Activated naive CD4-positive, alpha-beta T cell (primary cell): ENCODE results near the gene CSPG4.
"Not testable (repeated sequence)": the region's sequence is repeated elsewhere in the genome, so short reads cannot be mapped to it uniquely, and the experiment has no call there.

Source experiments
- DNase-seq, 4 experiments: peaks; one replicate each; lab custom pipeline; 2025; lab: John Stamatoyannopoulos, UW

Gene CSPG4, protein sequence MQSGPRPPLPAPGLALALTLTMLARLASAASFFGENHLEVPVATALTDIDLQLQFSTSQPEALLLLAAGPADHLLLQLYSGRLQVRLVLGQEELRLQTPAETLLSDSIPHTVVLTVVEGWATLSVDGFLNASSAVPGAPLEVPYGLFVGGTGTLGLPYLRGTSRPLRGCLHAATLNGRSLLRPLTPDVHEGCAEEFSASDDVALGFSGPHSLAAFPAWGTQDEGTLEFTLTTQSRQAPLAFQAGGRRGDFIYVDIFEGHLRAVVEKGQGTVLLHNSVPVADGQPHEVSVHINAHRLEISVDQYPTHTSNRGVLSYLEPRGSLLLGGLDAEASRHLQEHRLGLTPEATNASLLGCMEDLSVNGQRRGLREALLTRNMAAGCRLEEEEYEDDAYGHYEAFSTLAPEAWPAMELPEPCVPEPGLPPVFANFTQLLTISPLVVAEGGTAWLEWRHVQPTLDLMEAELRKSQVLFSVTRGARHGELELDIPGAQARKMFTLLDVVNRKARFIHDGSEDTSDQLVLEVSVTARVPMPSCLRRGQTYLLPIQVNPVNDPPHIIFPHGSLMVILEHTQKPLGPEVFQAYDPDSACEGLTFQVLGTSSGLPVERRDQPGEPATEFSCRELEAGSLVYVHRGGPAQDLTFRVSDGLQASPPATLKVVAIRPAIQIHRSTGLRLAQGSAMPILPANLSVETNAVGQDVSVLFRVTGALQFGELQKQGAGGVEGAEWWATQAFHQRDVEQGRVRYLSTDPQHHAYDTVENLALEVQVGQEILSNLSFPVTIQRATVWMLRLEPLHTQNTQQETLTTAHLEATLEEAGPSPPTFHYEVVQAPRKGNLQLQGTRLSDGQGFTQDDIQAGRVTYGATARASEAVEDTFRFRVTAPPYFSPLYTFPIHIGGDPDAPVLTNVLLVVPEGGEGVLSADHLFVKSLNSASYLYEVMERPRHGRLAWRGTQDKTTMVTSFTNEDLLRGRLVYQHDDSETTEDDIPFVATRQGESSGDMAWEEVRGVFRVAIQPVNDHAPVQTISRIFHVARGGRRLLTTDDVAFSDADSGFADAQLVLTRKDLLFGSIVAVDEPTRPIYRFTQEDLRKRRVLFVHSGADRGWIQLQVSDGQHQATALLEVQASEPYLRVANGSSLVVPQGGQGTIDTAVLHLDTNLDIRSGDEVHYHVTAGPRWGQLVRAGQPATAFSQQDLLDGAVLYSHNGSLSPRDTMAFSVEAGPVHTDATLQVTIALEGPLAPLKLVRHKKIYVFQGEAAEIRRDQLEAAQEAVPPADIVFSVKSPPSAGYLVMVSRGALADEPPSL (N-terminal part only)

DNA sequence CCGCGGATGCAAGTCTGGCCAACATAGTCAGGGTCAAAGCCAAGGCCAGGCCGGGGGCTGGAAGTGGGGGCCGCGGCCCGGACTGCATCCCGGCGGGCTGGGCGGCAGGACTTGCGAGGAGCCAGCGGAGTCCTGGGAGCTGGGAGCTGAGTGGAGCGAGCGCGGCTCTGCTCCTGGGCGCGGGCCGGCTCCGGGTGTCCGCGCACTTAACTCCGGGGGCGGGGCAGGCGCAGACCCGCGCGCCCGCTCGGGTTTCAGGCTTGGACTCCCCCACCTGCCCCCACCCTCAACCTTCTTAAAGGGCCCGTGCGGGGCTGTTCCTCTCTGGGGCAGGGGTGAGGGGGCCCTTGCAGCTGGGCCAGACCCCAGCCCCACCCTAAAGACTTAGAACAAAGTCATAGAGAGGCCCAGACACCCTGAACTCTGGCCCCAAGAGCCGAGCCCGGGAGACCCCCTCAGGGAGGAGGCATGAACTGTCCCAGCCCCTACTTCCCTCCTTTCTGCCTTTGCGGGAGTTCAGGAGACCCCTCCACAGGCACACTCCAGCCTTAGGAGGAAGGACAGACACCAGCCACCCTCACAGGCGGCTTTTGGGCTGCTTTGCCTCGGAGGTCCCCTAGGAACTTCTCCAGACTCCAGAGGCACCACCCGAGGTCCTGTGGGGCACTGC is at the start of gene CSPG4:
TSS of gene CSPG4 (minus strand) at position 181 of the 670 bp plus-strand sequence. CDS start at position 88, 93 bp downstream.
- DNase-seq: no peak

DNA sequence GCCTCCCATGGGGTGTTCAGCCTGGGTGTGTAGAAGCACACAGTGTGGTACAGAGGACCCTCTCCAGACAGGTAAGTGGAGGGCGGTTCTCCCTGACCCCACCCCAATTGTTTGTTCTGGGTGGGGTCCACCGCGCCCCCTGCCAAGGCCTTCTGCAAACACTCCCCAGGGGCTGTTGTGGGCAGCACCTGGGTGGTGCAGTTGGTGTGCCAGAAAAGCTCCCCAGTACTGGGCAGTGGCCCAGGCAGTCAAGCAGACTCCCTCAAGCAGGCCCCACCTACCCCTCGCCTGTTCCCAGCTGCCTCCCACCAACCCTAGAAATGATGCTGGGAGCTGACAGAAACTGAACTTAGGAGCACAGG is 49.7 kb upstream of the CSPG4 start:
- DNase-seq: not testable (repeated sequence)

DNA sequence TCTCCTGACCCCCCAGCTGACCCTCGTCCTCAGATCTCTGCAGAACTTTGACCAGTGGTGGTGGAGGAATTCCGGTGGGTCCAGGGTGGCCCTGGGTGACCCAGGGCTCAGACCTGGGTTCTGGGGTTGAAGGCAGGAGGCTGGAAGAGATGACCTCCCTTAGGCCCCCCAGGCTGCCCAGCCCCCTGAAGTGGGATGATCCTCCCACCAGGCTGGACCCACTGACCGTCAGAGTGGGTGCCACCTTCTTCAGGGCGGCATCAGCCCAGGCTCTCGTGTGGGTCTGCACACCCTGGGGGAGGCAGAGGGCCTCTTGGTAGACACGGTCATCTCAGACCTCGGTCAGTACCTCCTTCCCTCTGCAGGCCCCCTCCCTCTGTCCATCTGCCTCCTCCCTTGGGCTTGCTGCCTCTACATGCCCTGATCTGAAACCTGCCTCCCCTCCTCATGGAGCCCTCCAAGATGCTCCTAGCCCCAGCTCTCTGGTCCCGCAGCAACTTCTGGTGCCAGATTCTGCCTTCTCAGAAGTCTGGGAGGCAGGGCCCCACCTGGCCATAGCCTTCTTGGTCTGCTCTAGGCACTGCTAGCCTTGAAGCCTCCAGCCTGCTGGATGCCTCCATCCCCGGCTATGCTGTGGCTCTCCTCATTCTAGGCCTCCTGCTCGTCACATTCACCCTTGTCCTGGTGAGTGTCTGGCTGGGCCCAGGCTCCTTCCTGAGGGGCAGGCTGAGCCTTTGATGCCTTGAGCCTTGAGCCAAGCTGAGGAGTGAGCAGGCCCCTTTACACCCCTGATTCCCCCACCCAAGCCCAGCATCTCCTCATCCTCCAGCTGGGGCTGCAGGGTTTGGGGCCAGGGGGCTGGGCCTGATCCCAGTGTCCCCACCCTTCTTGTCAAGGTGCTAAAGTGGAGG is 49.1 kb upstream of the CSPG4 start:
- no peak for DNase-seq

DNA sequence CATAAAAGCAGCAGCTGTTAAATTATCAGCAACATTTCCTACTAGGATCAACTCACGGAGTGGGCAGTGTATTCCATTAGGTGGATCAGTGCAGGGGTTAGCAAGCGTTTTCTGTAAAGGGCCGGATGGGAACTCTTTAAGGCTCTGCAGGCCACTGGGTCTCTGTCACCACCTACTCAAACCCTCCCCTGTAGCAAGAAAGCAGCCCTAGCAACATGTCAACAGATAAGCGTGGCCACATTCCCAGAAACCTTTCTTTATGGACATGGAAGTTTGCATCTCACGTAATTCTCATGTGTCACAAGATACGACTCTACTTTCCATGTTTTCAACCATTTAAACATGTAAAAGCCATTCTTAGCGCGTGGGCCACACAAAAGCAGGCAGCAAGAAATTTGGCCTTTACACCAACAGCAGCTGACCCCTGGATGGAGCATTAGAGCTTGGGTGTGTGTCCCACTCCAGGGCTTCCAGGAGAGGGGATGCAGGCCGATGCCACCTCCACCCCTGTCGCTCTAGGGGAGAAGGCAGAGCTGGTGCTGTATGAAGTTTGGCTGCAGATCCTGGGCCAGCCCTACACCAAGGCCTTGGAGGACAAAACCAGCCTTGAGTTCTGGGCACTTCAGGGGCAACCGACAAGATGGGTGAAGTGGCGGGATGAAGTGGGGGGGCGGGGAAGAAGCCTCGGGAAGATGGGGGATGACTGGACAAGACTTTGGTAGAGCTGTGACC is 48.2 kb upstream of the CSPG4 start:
- DNase-seq: no peak

DNA sequence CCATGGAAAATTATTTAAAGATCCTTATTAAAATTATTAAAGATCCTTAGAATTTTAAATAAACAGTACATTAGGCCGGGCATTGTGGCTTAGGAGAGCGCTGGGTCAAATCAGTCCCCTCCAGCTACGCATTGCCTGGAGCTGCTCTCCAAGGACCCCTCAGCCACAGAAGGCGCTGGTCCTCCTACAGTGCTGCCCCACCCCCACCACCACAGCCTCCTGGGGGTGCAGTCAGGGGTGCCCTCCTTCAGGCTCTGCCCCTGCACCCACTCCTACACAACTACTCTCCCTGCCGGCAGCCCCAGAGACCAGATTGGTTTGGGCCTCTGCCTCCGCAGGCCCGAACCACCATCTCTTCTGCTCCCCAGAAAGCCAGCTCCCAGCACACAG is 47.5 kb upstream of the CSPG4 start:
- not testable (repeated sequence) for DNase-seq

DNA sequence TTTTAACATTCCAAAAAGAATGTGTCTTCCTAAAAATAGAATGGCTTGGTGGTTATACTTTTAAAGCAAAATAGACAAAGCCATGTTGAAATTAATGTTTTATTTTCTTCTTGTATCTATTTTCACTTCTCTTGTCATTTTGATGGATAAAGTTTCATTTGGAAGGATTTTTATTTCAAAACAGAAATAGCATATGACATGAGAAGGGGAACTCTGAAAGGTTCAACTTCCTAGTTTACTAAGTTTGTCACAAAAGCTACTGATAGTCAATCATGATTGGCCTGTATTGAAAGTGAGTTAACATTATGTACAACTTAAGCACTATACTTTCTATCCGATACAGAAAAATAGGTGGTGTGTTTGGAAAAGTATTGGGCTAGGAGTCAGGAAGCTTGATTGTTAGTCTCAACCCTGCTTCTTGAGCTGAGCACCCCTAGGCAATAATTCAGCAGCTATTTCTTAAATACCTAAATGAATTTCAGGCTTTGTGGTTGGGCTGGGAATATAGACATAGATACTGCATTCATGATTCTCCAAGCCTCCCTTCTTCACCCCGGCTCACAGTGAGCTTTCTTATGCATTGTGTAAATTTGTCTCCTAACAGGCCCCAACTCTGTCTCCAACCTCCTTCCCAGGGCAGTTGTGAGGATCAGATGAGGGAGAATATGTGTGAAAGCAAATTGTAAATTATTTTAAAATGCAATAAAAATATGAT is 46.9 kb upstream of the CSPG4 start:
- no peak for DNase-seq

DNA sequence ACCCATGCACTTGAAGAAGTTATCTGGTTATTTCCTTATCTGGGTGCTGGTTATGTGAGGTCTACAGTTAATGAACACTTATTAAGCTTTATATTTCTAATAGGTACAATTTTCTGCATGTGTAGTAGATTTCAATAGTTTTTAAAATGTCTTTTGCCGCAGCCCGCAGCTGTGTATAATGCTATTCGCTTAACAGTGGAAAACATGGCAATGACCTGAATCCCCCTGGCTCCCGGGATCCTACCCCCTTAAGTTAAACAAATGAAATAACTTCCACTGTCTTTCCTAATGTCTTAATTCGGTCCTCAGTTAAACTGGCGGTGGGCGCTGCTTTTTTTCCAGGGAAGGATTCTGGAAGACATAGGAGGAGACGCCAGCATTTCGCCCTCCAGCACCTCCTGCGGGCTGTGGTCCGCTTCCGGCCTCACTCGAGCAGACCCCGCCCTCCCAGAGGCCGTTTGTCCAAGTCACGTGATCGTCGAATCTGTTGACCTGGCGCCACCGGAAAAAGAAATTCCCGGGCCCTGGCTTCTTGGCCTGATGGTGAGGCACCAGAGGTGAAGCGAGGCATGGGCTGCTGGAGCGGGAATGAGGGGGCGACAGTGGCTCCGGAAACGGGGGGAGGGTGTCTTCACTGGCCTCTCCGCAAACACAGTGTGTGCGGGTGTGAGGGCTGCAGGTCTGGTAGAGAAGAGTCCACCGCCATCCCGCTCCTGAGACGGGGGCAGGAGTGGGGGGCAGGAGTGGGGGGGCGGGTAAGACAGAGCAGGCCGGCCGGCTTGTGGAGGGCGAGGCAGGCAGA is 45.6 kb upstream of the CSPG4 start:
- peak; percentile 9 to 24 (median 12) for DNase-seq

DNA sequence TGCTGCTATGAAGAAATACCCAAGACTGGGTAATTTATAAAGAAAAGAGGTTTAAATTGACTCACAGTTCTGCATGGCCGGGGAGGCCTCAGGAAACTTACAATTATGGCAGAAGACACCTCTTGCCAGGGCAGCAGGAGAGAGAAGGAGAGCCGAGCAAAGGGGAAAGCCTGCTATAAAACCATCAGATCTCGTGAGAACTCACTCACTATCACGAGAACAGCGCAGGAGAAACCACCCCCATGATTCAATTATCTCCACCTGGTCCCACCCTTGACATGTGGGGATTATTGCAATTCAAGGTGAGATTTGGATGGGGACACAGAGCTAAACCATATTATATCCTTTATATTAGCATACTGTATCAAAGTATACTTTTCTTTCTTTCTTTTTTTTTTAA is 42.2 kb upstream of the CSPG4 start:
- not testable (repeated sequence) for DNase-seq

DNA sequence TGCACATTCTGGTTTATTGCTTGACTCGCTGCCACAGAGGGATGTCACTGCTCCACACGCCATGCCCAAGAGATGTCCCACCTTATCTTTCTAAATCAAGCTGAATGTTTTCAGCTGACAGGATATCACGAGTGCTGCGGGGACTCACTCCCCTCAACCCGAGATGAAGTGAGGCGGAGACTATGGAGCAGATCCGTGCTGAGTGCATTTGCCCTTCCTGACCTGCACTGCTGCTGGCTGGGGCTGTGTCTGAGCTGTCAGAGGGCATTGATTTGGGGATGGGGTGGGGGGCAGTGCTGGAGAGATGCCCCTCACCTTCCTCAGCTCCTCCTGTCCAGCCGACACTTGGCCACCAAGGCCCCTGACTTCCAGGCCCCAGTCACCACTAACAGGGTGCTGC is 40.5 kb upstream of the CSPG4 start:
- DNase-seq: no peak

DNA sequence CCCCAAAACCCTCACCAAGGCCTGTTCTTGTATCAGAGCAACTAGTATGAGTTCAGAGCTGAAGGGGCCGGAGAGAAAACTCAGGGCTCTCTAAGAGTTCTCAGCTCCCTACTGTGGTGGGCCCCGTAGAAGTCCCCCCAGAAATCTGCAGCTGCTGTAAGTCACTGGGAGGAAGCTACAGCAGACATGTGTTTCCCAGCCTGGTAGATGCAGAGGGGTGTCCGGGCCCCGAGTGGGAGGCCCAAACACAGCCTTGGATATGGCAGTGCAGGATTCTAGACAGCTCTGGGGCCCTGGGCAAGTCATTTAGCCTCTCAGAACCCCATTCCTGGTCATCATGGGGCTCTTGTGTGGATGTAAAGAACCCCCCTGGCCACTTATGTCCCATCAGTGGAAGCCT is 39.2 kb upstream of the CSPG4 start:
- no peak for DNase-seq

DNA sequence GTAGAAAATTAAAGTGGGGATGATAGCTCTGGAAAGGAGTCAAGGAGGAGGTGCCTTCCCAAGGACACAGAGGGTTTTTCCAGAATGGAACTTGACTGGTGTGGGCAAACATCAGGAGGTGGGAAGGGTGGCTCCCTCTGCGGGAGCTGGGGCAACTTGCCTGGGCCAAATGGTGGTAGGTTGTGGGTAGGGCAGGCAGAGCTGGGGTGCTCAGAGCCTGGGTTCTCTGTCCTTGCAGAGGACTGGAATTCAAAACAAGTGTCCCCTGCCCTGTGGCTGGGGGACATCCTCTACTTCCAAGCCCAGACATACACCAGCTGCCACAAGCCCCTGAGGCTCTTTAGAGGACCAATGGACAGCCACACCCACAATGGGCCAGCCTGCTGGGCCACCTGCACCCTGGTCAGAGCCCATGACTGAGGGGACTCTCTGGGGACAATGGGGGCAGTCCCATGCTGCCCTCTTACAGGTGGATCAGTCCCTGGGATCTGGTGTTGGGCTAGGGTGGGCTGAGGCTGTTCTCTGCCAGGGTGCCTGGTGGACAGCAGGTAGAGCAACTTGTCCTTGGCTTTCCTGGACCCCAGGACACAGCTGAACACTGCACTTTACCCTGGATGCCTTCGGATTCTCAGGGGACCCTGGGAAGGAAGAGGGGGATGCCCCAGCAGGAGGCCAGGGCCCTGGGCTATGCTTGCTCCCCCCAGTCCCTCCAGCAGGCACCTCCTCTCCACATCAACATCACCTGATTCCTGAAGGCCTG is 38.6 kb upstream of the CSPG4 start:
- DNase-seq: no peak

DNA sequence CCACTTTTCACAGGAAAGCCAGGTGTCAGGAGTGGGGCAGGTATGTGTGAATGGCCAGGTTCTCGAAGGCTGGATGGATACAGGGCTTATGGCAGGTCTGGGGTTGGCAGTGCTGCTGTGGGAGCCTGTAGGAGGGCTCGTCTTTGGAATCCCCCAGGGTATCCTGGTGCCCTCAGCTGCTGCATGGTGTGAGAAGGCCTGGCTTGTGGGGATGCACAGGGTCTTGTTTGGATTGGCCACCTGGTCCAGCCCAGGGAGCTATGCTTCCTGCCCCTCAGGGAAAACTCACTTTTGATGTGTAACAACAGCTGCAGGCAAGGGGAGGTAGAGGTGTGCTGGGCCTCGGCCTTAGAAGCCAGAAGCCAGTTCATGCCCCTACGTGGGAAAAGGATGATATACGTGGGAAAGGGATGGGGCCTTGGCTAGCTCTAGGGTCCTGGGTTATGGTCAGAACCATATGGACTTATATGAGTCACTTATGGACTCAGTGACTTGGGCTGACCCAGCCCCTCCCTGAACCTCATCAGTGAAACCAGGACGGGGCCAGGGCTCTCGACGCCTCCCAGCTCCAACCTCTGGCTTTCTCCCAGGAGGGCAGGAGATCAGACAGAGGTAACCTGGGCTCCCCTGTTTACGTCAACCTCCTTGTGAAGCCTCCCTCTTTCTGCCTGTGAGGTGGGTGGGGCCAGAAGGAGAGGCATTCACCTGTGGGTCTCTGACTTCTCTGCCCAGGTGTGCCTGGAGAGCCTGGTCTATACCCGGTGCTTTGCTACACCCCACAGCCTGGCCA is 37.8 kb upstream of the CSPG4 start:
- no peak for DNase-seq

DNA sequence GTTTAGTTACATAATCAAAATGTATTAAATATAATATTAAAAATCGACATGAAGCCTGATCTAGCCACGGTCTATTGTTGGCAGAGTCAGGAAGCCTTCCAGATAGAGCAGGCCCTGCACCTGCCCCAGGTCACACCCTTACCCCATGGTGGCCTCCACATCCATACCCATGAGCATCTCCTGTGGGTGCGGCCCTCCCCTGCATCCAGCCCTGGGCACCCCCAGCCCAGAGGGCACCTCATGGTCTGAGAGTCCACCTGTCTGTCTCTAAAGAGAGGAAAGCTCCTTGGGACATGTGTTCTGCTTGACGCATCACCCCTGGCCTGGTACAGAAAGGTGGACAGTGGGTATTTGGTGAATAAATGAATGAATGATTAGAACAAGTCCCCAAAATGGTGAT is 37.2 kb upstream of the CSPG4 start:
- DNase-seq: no peak

DNA sequence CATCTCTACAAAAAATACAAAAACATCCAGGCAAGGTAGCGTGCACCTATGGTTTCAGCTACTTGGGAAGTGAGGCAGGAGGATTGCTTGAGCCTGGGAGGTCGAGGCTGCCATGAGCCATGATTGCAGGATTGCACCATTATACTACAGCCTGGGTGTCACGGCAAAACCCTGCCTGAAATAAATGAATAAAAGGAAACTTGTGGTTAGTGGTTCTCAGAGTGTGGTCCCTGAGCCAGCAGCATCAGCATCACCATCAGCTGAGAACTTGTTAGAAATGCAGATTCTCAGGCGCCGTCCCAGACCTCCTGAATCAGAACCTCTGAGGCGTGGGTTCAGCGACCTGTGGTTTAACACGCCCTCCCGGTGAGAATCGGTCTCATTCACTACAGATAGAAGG is 36.2 kb upstream of the CSPG4 start:
- not testable (repeated sequence) for DNase-seq

DNA sequence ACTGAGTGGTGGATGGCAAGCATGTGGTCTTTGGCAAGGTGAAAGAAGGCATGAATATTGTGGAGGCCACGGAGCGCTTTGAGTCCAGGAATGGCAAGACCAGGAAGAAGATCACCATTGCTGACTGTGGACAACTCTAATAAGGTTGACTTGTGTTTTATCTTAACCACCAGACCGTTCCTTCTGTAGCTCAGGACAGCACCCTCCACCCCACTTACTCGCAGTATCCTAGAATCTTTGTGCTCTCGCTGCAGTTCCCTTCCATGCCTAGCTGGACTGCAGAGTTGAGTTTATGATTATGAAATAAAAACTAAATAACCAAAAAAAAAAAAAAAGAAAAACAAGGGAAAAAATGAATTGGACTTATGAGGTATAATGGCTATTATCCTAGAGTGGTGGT is 34.5 kb upstream of the CSPG4 start:
- not testable (repeated sequence) for DNase-seq

DNA sequence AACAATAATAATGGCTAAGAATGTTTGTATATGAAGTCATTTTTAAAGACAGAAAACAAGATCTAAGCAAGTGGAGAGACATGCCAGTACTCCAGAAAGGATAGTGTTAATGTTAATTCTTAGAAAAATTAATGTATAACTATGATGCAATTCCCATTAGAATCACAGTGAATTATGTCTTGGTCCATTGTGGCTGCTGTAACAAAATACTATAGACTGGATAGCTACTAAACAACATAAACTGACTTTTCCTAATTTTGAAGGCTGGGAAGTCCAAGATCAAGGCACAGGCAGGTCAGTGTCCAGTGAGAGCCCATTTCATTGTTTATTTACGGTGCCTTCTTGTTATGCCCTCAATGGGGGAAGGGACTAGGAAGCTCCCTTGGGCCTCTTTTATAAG is 32.7 kb upstream of the CSPG4 start:
- DNase-seq: no peak

DNA sequence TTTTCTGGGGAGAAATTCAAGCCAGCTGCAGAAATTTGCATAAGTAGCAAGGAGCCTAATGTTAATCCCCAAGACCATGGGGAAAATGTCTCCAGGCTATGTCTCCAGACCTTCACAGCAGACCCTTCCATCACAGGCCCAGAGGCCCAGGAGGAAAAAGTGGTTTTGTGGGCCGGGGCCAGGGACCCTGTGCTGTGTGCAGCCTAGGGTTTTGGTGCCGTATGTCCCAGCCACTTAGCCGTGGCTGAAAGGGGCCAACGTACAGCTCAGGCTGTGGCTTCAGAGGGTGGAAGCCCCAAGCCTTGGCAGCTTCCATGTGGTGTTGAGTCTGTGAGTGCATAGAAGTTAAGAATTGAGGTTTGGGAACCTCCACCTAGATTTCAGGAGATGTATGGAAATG is 29.7 kb upstream of the CSPG4 start:
- DNase-seq: not testable (repeated sequence)
